ENCODE measurements around the gene AMOT.

Gene AMOT

DNA sequence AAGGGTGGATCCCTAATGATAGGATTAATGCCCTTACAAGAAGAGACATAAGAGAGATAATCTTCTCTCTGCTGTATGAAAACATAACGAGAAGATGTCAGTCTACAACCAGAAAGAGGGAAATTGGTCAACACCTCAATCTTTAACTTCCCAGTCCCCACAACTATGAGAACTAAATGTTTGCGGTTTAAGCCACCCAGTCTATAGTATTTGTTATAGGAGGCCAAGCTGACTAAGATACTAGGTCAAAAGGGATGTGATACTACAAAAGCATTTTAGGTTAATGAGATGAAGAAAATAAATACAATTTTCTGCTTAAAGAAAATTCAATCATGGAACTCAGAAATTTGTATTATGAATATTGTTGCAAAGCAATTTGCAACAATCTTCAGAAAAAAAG, 105.5 kb downstream of the AMOT start:
- DNase-seq, result no peak

DNA sequence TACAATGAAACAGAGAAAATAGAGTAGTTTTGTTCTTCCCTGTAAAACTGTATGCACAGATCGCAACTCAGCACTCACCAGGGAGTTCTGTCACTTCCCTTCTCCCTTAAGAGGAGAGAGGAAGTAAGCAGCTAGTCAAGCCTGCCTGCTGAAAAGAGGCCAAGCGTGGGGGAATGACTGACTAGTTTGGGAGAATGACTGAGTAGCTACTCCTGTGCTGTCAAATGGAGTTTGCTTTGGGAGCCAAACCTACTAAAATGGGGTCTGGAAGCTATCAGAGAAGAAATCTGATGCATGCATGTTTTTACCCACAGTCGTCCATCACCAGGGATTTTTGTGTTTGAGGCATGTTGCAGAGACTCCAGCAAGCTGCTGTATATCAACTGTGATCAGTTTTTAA, 106.3 kb downstream of the AMOT start:
- DNase-seq, result peak; percentile 8

DNA sequence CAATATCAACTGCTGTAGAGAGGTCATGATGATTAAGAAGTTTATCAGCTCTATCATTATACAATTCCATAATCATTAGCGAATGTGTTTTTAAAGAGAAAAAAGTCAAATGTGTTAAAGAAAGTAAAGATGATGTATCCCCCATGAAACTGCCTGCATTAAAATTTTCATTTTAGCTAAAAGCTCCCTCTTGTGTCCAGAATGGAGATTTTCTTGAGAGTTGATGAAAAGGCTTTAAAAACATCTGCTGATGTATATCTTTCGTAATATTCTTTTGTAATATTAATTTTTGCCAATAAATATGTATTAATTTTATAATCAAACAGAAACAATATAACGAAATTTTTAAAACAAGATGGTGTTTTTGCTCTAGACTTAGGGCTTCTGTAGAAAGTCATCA, 108.8 kb downstream of the AMOT start:
- DNase-seq, result peak; percentile 15

All from fibroblast of skin of scalp (primary cell).